Adrenal gland (tissue), 12 donors: ENCODE results near the gene DPP10. TPM values are rescaled to one million over a fixed set of nuclear protein-coding genes. Genes with fewer than 3 reads are reported as not detected.

Experiments
- DNase-seq, 7 donors: peaks; one replicate each; pipeline ENCODE4 v3.0.0-alpha.2; 2019 to 2020
- H3K27ac ChIP-seq, 5 donors: fragments of 200-600 bp; sonication (generic) in 4 of 5; 1 replicate in 3 of 5; 2 replicates in 2 of 5; pipeline versions ENCODE4 v1.5.1 to v1.8.0; 2016 to 2020; ENCODE audit warnings: mild to moderate bottlenecking in 1 of 5
- H3K27me3 ChIP-seq: fragments of 200-600 bp; 2 replicates; pipeline ENCODE4 v1.8.0; 2021
- H3K36me3 ChIP-seq, 2 donors: fragments of 200-600 bp; replicated peaks in 1 of 2; 1 replicate in 1 of 2; 2 replicates in 1 of 2; pipeline versions ENCODE4 v1.5.1 to v1.8.0; 2018 to 2022
- H3K4me1 ChIP-seq, 2 donors: fragments of 200-600 bp; replicated peaks in 1 of 2; 1 replicate in 1 of 2; 2 replicates in 1 of 2; pipeline versions ENCODE4 v1.5.1 to v1.8.0; 2018 to 2021
- H3K4me3 ChIP-seq, 4 donors: fragments of 200-600 bp; sonication (generic) in 3 of 4; one replicate each; pipeline ENCODE4 v1.5.1; 2016 to 2018
- H3K9me3 ChIP-seq, 3 donors: fragments of 200-600 bp; sonication (generic) in 1 of 3; replicated peaks in 1 of 3; 1 replicate in 2 of 3; 2 replicates in 1 of 3; pipeline versions ENCODE4 v1.5.1 to v1.8.0; 2016 to 2021
- CTCF ChIP-seq, 6 experiments: fragments of 450-650 bp in 4 of 6; fragments of 200-600 bp in 2 of 6; sonication (generic) in 1 of 6; IDR thresholded peaks; 1 replicate in 5 of 6; 2 replicates in 1 of 6; pipeline versions ENCODE4 v1.5.1 to v1.8.0; 2016 to 2021; ENCODE audit warnings: antibody characterized with exemption in 6 of 6, mild to moderate bottlenecking in 2 of 6, moderate library complexity in 1 of 6
- POLR2A ChIP-seq, 2 donors: fragments of 450-650 bp; IDR thresholded peaks; one replicate each; pipeline ENCODE4 v1.6.1; 2017; ENCODE audit warnings: antibody characterized with exemption in 2 of 2, mild to moderate bottlenecking in 2 of 2, moderate library complexity in 1 of 2
- WGBS, 4 donors: extraction: QIAGEN DNeasy Blood & Tissue Kit in 2 of 4; methylation state at CpG; one replicate each; pipeline versions ENCODE4 v1.1.5 to v1.1.7; 2013 to 2017; 5-methylcytosine and 5-hydroxymethylcytosine counted together
- intact Hi-C, 2 donors: fragments of 100-400 bp; cut with DNase I; formaldehyde crosslinking; loops; one replicate each; pipeline versions ENCODE4 v1.14.1 to v1.15.0; 2022 to 2023
- polyA plus RNA-seq, 3 donors: library from polyadenylated mRNA; stranded (reverse); fragments of 200-250 nt in 2 of 3; fragments of 350-450 nt in 1 of 3; fragmentation: Illumina TruSeq in 1 of 3; extraction: RNeasy Lipid Tissue Mini Kit (QIAGEN cat#74804) in 1 of 3; gene quantifications; one replicate each; pipeline ENCODE4 v1.2.3, GENCODE V29; 2013 to 2014
- total RNA-seq, 9 donors: library from RNA; depleted of rRNA in 4 of 9; stranded (reverse); fragments of >200 nt in 4 of 9; fragments of 120-200 nt in 1 of 9; fragmentation: NEBNext Ultra II Directional in 1 of 9; extraction: Animal tissue kit (Norgen Biotek cat#: 25700) in 1 of 9; gene quantifications; one replicate each; pipeline versions ENCODE4 v1.1.0 to v1.2.4, GENCODE V29; 2013 to 2023
- donor health status: healthy with polysubstance abuse.
- donor health status: Bipolar disorder and iron deficiency.
- donor health status: DM: yes; HTN: yes; CAD: no.
- donor health status: DM: no; HTN: no; CAD: no.
- donor health status: DM: no; HTN: no; CAD: no.
- donor health status: DM: yes; HTN: yes; CAD: no.

DPP10 gene
- total and polyA plus RNA-seq, 12 donors, result 5.2 to 257 (median 32.0) TPM

- no peak overlapping the region for H3K27ac ChIP-seq
- no peak for TF ChIP-seq CTCF (IDR thresholded peaks at IDR 0.05)
- TF ChIP-seq POLR2A (IDR thresholded peaks at IDR 0.05), result no peak
Measured at GRCh38 chr2:115691409-115691808, 1249.0 kb downstream of the DPP10 start.

GRCh38 chr2:115694651-115695050, 1252.2 kb downstream of the DPP10 start:
- WGBS, 4 donors, result 64 to 86% (median 78%) methylated on average over 1 of the region's 1 CpG
- no peak for DNase-seq
- Histone ChIP-seq H3K4me1 (no peaks in the 10 kb centered on the region), H3K9me3 (no peaks in the 10 kb centered on the region), H3K4me3 (no peak overlapping the region), H3K36me3 (no peaks in the 10 kb centered on the region), H3K27ac (no peak overlapping the region), H3K27me3 (no peaks in the 10 kb centered on the region)
- intact Hi-C loops, result no loop called here
- TF ChIP-seq CTCF (IDR thresholded peaks at IDR 0.05) (no peak), POLR2A (IDR thresholded peaks at IDR 0.05) (no peak)

More at GRCh38 chr2:115691409-115691808, 1249.0 kb downstream of the DPP10 start:
- no peaks in the 10 kb centered on the region for H3K9me3 ChIP-seq
- intact Hi-C loops, result no loop called here
- no peaks in the 10 kb centered on the region for H3K36me3 ChIP-seq
- DNase-seq, result no peak
- H3K4me3 ChIP-seq, result no peak overlapping the region
- H3K27me3 ChIP-seq, result no peaks in the 10 kb centered on the region
- H3K4me1 ChIP-seq, result no peaks in the 10 kb centered on the region
- WGBS, 4 donors, result 86 to 98% (median 96%) methylated on average over 1 of the region's 1 CpG

- Histone ChIP-seq H3K27ac (no peak overlapping the region), H3K36me3 (no peaks in the 10 kb centered on the region), H3K27me3 (no peaks in the 10 kb centered on the region), H3K4me3 (no peak overlapping the region), H3K4me1 (no peaks in the 10 kb centered on the region), H3K9me3 (no peaks in the 10 kb centered on the region)
- WGBS, 4 donors, result 36 to 50% (median 39%) methylated on average over 3 of the region's 3 CpGs
- DNase-seq, result peak in 1 of 7 donors; percentile 2
- TF ChIP-seq POLR2A (IDR thresholded peaks at IDR 0.05), result no peak
- no peak for TF ChIP-seq CTCF (IDR thresholded peaks at IDR 0.05)
- intact Hi-C loops, result no loop called here
Measured at GRCh38 chr2:115733190-115733775, 1290.8 kb downstream of the DPP10 start.

- H3K36me3 ChIP-seq, result no peaks in the 10 kb centered on the region
- WGBS, 4 donors, result 88 to 92% (median 91%) methylated on average over 5 of the region's 5 CpGs
- intact Hi-C loops, result no loop called here
- H3K9me3 ChIP-seq, result no peaks in the 10 kb centered on the region
- H3K4me1 ChIP-seq, result no peaks in the 10 kb centered on the region
- no peaks in the 10 kb centered on the region for H3K27me3 ChIP-seq
- DNase-seq, result no peak
- no peak overlapping the region for H3K4me3 ChIP-seq
- TF ChIP-seq CTCF (IDR thresholded peaks at IDR 0.05), result no peak
- H3K27ac ChIP-seq, result no peak overlapping the region
Measured at GRCh38 chr2:115738111-115738510, 1295.7 kb downstream of the DPP10 start.
